GM04504 (cell line): ENCODE data around the gene ANXA3.
"Not testable (repeated sequence)": the region's sequence is repeated elsewhere in the genome, so short reads cannot be mapped to it uniquely, and the experiment has no call there.

Experiments used
- DNase-seq: peaks from one replicate; pipeline ENCODE4 v3.0.0-alpha.2; 2012; ENCODE audit warnings: low read depth

The ANXA3 gene

GRCh38 chr4:78578674-78579425 lies 27.3 kb downstream of the ANXA3 start:
- DNase-seq: no peak

DNA sequence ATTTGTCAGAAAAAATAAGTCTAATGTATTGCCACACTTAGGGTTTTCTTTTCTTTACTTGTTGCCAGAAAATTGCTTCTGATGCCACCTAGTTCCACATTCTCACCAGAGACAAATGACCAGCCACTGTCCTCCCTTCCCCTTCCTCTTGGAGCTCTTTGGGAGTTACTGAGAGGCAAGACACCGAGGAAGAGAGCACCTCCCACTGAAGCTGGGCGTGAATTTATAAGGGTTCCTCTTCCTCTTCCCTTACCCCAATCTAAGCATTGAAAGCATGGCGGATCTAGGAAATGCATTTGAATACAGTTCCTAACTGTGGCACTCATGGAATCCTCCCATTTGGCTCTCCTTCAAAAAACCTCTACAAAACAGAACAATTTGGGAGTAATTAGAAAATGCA lies 30.0 kb downstream of the ANXA3 start:
- DNase-seq: no peak

DNA sequence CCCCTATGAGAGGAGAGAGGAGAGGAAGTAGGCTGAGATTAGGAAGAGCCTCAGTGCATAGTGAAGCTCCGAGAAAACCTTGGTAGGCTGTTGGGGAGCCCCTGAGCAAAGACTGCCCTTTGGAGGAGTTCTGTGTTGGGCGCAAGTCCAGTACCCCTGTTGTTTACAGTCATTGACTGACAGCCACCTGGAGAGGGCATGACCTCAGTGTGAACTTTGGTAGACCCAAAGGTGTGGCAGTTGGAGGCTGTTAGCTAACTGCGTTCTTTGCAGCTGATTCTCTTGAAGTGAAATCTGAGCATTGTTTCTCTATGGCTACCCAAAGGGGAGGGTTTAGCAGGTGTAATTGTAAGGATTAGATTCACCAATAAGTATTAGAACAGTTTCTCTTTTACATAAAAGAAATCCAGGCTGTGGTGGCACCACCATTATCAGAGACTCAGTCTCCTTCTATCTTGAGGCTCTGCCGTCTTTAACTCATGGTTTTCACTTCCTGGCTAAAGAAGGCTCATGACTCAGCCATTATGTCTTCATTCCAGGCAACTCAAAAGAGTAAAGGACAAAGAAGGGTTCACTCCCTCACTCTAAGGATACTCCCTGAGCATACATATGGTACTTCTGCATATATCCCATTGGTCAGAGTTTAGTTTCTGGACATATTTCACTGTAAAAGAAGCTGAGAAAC lies 33.4 kb downstream of the ANXA3 start:
- no peak for DNase-seq

DNA sequence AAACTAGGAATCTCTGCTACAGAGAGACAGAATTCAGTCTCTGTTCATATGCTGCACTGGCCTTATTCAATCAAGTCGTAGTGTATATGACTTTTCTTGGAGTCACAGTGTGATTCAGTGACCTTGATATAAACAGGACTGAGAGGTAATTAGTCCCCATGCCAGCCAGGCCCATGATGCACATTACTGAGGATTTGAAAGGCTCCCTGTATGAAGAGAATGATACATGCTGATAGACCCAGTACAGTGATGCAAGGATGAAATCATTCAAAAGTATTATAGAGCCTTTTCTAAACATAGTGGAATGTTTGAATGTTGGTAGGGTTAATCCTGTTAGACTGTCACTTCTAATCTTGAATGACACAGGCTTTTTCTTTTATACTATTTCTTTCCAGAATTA lies 34.1 kb downstream of the ANXA3 start:
- no peak for DNase-seq

DNA sequence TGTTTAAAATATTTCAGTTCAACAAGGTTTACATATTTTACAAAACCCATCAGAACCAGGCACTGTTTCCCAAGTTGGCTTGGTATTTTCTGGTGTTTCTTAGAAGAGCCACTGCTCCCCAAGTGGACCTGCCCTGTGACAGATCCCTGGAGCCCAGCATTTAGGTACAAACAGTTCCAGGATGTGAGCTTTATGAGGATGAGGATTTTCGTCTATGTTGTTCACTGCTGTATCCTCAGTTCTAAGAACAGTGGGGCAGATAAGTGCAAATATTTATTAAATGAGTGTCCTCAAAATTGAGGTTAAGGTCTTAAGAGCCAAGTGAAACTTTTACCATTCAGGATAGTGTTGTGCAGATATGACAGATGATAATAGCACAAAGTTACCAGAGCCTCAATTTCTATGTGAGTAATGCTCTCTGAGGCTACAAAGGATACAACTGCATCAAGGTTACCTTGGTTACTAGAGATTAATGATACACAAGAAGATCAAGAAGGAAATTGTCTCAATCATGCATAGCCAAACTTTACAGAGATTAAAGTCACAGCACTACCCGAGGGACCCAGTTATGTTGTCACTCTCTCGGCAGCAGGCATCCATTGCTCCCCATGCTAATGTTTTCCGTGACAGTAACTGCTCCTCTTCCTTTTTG lies 37.5 kb downstream of the ANXA3 start:
- DNase-seq: no peak

DNA sequence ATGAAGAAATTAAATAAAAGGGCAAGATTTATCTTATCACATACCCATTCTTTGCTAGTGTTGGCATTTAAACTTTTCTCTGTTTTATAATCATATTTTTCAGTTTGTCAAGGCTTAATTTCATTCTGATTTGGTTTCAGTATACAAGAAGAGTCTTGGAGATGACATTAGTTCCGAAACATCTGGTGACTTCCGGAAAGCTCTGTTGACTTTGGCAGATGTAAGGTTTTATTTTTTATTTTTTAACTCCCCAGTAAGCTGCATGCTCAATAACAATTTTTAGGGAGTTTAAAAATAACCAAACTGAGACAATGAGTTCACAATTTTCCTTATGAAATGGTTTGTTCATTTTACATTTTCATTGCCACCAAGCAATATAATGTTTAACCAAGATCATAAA lies 39.8 kb downstream of the ANXA3 start:
- no peak for DNase-seq

- DNase-seq: no peak
Measured at GRCh38 chr4:78592088-78592783, 40.7 kb downstream of the ANXA3 start.

DNA sequence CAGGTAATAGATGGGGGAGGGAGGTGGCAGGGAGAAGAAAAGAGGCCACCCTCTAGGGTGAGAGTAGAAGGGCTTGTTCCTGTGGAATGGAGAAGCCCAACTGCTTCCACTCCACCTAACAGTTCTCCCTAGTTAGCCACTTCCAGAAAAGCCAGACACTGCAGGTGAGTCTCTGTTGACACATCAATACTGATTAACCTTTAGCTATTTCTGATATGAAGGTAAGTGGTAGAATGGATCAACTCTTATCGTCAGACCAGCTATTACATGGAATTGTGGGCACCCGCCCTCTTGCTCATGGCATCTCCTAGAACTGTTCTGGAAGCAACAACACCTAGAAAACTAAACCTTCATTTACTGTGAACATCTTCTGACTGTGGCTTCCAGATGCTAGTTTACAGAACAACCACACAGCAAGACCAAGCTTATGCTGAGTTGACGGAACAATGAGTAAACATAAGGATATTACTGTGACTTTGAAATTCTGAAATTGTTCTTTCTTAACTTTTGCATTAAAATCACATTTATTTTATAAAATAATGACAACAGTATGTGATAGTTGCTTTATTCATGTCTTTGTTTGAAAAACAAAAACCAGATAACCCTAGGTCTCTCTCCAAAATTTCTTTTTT lies 44.7 kb downstream of the ANXA3 start:
- DNase-seq: no peak

GRCh38 chr4:78598431-78598830 lies 46.9 kb downstream of the ANXA3 start:
- not testable (repeated sequence) for DNase-seq

DNA sequence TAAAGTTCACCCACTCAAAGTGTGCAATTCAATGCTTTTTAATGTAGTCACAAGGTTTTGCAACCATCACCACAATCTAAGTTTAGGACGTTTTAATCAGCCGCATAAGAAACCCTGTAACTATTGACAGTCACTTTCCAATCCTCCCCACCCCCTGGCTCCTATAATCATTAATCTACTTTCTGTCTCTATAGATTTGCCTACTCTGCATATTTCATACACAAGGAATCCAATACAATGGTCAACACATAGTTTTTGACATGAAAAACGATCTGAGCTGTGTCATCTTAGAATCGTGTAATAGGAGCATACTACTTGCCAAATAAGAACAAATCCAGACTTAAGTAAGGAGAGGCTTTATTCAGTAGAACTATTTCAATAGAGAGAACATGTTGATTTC lies 47.6 kb downstream of the ANXA3 start:
- DNase-seq: no peak

DNA sequence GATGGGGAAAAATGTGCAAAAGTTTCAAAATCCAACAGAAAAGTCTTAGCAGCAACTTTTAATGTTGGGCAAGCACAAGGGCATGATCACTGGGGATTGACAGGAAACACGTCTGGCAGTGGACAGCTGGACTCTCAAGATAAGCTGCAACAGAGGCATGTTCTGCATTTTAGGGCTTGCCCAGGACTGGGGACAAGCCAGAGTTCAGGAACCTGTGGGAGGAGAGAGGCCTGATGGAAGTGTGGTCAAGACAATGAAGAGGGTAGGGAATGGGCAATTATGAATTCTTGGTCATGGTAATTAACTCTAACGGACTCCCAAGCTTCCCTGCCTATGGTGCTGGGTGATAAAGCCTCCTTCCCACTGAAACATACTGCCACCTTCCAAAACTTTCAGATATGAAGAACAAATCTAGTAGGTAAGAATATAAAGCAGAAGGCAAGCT lies 48.4 kb downstream of the ANXA3 start:
- DNase-seq: no peak

DNA sequence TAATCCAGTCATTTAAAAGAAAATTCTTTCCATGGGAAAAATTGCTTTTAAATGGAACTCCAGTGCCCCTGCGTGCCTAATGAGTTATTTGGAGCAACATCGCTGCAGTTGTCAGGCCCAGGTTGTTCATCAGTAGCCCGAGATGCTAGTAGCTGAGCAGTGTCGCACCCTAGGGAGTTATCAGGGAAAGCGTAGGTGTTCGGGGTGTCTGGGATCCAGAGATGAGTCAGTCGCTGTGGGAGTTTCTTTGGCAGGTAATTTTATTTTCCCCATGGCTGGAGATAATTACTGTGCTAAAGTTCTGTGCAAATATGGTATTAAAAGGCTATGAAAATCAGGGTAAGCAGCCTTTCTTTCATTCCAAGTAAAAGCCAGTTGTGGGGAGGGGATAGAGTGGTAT lies 49.4 kb downstream of the ANXA3 start:
- no peak for DNase-seq

DNA sequence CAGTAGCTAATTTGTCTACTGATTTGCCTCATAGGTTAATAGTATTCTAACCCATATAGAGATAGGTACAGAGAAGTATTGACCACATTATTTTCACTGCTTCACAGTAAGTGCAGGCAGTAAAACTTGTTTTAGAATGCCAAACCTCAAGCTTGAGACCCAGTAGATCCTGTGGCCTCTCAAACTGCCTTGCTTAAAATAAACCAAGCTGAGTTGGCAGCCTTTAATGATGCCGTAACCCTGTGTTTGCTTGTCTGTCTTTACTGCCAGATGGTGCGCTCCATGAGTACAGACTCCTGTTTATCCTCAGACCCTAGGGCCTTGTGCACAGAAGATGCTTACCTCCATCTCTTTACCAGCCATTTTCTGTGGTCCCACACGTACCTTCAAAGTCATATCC lies 50.8 kb downstream of the ANXA3 start:
- peak; percentile 28 for DNase-seq

- DNase-seq: no peak
Measured at GRCh38 chr4:78603384-78603783, 51.8 kb downstream of the ANXA3 start.

- no peak for DNase-seq
Measured at GRCh38 chr4:78604988-78605387, 53.4 kb downstream of the ANXA3 start.

- DNase-seq: no peak
Measured at GRCh38 chr4:78606035-78606434, 54.5 kb downstream of the ANXA3 start.

GRCh38 chr4:78606530-78607095 lies 55.0 kb downstream of the ANXA3 start:
- DNase-seq: no peak

GRCh38 chr4:78608684-78609083 lies 57.1 kb downstream of the ANXA3 start:
- DNase-seq: no peak

- DNase-seq: no peak
Measured at GRCh38 chr4:78609580-78609979, 58.0 kb downstream of the ANXA3 start.

GRCh38 chr4:78610546-78611214 lies 59.1 kb downstream of the ANXA3 start:
- peak; percentile 25 for DNase-seq

DNA sequence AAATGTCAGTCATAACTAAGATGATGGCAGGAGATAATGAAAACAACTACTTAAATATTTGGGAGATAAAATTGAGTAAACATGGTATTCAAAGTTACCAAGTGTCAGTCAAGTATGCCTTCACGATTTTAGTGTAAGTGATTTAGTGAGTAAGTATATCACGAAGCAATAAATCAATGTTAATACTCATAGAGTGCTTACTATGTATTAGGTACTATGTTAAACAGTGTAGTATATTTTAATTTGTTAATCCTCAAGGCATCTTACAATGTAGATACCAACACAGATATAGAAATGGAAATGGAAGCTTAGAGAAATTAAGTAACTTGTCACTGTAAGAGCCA lies 59.6 kb downstream of the ANXA3 start:
- no peak for DNase-seq
